K562 (cell line): ENCODE results near the gene CRB2. TPM values are rescaled to one million over a fixed set of nuclear protein-coding genes. Genes with fewer than 3 reads are reported as not detected.

ENCODE experiments used
- BMI1 ChIP-seq: fragments of 150-350 bp; IDR thresholded peaks from 2 replicates; pipeline ENCODE4 v1.6.1; 2014; ENCODE audit warnings: low read length
- GATA2 ChIP-seq: sonication (generic); formaldehyde crosslinking; IDR thresholded peaks from 2 replicates; pipeline ENCODE4 v1.4.0; 2020; ENCODE audit warnings: mild to moderate bottlenecking, missing genetic modification reagents
- JUNB ChIP-seq: fragments of 450-650 bp; formaldehyde crosslinking; conservative IDR thresholded peaks from 2 replicates; pipeline ENCODE4 v1.4.0; 2020; ENCODE audit warnings: mild to moderate bottlenecking
- MEF2D ChIP-seq: conservative IDR thresholded peaks from 2 replicates; pipeline ENCODE4 v1.6.1; 2016; ENCODE audit warnings: low read depth, missing genetic modification characterization, missing compliant biosample characterization
- SIRT6 ChIP-seq: IDR thresholded peaks from one replicate; pipeline ENCODE4 v1.6.1; 2012; ENCODE audit warnings: low read depth, mild to moderate bottlenecking, control low read depth, inconsistent platforms, low read length, moderate library complexity
- SREBF2 ChIP-seq: sonication (generic); formaldehyde crosslinking; IDR thresholded peaks from 2 replicates; pipeline ENCODE4 v1.4.0; 2020; ENCODE audit warnings: mild to moderate bottlenecking, missing genetic modification reagents
- ZBTB49 ChIP-seq: sonication (generic); formaldehyde crosslinking; IDR thresholded peaks from 2 replicates; pipeline ENCODE4 v1.8.0; 2022; ENCODE audit warnings: missing genetic modification reagents, mild to moderate bottlenecking, borderline replicate concordance
- ZBTB5 ChIP-seq: fragments of 450-650 bp; IDR thresholded peaks from 2 replicates; pipeline ENCODE4 v1.6.1; 2017; ENCODE audit warnings: antibody characterized with exemption
- ZNF318 ChIP-seq, 2 experiments: fragments of 450-650 bp; IDR thresholded peaks; 2 replicates each; pipeline ENCODE4 v1.6.1; 2016; ENCODE audit warnings: mild to moderate bottlenecking in 2 of 2, borderline replicate concordance in 1 of 2, low read depth in 1 of 2, moderate library complexity in 1 of 2
- ZNF592 ChIP-seq: fragments of 450-650 bp; IDR thresholded peaks from 2 replicates; pipeline ENCODE4 v1.6.1; 2017; ENCODE audit warnings: antibody characterized with exemption, mild to moderate bottlenecking
- polyA plus RNA-seq, 8 experiments: library from polyadenylated mRNA; depleted of rRNA in 4 of 8; stranded (reverse) in 5 of 8; unstranded in 3 of 8; fragments of >200 nt; fragmentation: Nextera tagmentation in 2 of 8; fragmentation: Illumina TruSeq in 1 of 8; extraction: Ambion mirVana in 2 of 8; extraction: Trizol in 1 of 8; gene quantifications; 2 replicates each; pipeline versions ENCODE4 v1.2.1 to v1.2.3, GENCODE V29; 2011 to 2014; ENCODE audit warnings: inconsistent platforms in 1 of 8, missing spikeins in 1 of 8
- total RNA-seq, 7 experiments: library from RNA; depleted of rRNA in 6 of 7; stranded (reverse); fragments of >200 nt in 6 of 7; fragmentation: Illumina TruSeq in 2 of 7; extraction: Trizol in 2 of 7; gene quantifications; 2 replicates each; pipeline versions ENCODE4 v1.2.1 to v1.2.3, GENCODE V29; 2011 to 2021; ENCODE audit warnings: low replicate concordance in 1 of 7

The CRB2 gene
- total and polyA plus RNA-seq, 9 of the 15 experiments (the other 6 are each of a cell fraction or from before 2014, with no cell fraction given): 0.13 to 1.2 (median 0.25) TPM; not detected in 2

GRCh38 chr9:123326662-123327093, 29.3 kb upstream of the CRB2 start (continued):
- no peak for TF ChIP-seq ZBTB5
- TF ChIP-seq SIRT6: no peak
- TF ChIP-seq ZBTB49 (CRISPR knock-in tag): no peak; the same call in 1 of the 2 replicates
- 0 out of 2 replicates have a peak, but pooled peaks have one; percentile 54 for TF ChIP-seq JUNB (CRISPR knock-in tag)
- TF ChIP-seq BMI1: no peak
- TF ChIP-seq MEF2D: peak; percentile 34; the same call in 1 of the 2 replicates
- peak; percentile 90 for TF ChIP-seq ZNF592
- TF ChIP-seq GATA2 (CRISPR knock-in tag): no peak
- TF ChIP-seq ZNF318 (IDR thresholded peaks at IDR 0.05; ENCODE audit: borderline replicate concordance in 1 of 2, low read depth in 1 of 2): peak in 1 of 2 experiments; percentile 56; a peak in 2 of 4 replicates
- TF ChIP-seq SREBF2 (CRISPR knock-in tag): no peak
